ENCODE data around the gene CBFA2T3.

CBFA2T3 gene

GRCh38 chr16:88859381-88860091, 117.5 kb downstream of the CBFA2T3 start:
- DNase-seq (ENCODE audit: low read depth in 3 of 3) = no peak

GRCh38 chr16:88857728-88858339, 119.2 kb downstream of the CBFA2T3 start:
- peak; percentile 58 to 61 (median 60) for DNase-seq (ENCODE audit: low read depth in 3 of 3)

DNA sequence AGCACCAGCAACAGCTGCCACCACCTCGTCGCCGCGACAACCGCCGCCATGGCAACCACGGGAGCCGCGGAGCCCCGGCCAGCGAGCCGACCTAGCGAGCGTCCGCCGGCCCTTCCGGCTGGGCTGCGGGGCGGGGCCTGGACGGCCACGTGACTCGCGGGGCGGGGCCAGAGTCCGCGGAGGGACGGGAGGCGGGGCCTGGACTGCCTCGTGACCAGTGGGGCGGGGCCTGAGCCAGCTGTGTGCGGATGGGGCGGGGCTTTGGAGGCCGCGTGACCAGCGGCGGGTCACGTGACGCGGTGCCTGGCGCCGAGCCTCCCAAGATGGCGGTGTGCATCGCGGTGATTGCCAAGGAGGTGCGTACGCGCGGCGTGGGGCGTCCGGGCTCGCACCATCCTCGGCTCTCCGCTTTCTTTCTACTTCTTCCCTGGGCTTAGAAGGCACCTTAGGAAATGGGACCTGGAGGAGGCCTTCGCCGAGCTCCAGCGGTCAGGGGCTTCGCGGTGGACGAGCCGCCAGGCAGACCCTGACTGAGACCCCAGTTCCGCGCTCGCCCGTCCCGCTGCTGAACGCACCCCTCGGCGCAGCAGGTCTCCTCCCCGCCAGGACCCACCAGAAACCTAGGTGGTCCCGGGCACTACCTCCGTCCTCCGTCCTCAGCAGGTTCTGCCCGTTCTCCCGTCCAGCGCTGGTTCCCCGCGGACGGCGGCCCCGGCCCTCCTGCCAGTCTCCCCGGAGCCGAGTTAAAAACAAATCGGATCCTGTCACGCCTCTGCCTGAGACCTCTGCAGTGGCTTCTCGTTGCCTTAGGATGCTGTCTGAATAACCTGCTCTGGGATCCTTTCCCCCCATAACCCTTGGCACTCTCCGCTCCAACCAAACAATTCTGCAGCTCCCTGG, 119.9 kb downstream of the CBFA2T3 start, which contains the start of the genes GALNS and TRAPPC2L:
Gene GALNS, minus strand, starts transcription at position 120 of the 900 bp plus-strand sequence. Its CDS starts 70 bp downstream, at position 50.
Gene TRAPPC2L, plus strand, starts transcription at position 300 of the 900 bp plus-strand sequence. Its CDS starts 24 bp downstream, at position 324.
- peak; percentile 98 to 99 (median 99) for DNase-seq (ENCODE audit: low read depth in 3 of 3)

DNA sequence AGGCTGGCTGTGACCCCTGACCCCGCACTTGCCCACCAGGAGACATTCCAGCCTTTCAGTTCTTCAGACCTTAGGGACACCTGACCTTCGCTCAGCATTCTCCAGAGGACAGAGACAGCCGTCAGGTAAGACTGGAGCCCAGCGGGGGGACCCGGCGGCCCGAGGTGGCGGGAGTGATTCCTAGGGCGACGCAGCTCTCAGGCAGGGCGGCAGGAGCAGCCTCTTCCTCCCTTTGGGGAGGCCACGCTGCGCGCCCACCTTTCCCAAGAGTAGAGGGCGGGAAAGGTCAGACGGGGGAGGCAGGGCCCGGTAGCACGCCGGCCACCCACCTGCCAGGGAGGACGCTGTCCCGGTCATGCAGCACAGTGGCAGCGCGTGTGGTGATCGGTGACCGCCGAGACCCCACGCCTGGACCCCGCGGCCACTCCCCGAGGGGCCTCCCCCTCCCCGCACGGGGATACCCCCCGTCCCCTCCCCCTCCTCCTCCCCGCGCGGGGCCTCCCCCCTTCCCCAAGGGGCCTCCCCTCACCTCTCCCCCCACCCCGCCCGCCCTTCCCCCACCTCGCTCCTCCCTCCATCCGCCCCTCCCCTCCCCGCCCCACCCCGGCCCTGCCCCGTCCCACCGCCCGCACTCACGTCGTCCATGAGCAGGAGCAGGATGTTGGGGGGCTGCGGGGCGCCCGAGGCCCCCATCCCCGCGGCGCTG, 120.7 kb downstream of the CBFA2T3 start:
- peak in 1 of 3 experiments; percentile 13 for DNase-seq (ENCODE audit: low read depth in 3 of 3)

- no peak for DNase-seq (ENCODE audit: low read depth in 3 of 3)
These were observed 121.3 kb downstream of the CBFA2T3 start for GRCh38 chr16:88855736-88856121.

- no peak for DNase-seq (ENCODE audit: low read depth in 3 of 3)
These were observed 121.8 kb downstream of the CBFA2T3 start for GRCh38 chr16:88855176-88855575.

DNA sequence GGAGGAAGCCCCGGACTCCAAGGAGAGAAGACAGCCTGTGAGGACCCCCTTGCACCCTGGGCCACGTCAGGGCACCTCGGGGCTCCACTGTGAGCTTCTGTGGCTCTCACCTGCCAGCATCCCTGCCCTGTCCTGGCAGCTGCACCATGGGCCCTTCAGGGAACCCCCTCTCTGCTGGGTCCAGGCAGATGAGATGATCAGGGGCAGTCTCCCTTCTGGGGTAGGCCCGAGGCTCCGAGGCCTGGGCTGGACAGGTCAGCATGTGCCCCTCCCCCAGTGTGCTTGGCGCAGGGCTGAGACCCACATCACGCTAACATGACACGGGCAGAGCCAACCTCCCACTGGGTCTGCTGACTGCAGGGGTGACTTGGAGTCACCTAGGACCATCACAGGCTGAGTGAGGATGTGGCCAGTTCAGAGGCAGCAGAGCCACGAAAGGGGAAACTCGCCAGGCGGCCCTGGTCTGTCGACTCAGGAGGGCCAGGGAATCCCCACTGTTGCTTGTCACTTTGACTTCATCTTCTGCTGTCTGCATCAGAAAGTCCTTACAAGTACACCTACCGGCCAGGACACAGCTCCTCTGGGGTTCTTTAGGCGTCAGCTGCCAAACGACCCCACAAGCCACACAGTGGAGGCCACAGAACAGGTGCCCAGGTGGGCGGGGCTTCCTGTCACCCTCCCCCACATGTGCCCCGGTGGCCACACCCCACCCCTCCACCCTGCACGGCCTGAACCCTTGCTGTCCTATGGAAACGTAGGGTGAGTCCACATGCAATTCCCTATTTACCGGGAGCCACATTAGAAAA, 122.5 kb downstream of the CBFA2T3 start:
- DNase-seq (ENCODE audit: low read depth in 3 of 3) = no peak

DNA sequence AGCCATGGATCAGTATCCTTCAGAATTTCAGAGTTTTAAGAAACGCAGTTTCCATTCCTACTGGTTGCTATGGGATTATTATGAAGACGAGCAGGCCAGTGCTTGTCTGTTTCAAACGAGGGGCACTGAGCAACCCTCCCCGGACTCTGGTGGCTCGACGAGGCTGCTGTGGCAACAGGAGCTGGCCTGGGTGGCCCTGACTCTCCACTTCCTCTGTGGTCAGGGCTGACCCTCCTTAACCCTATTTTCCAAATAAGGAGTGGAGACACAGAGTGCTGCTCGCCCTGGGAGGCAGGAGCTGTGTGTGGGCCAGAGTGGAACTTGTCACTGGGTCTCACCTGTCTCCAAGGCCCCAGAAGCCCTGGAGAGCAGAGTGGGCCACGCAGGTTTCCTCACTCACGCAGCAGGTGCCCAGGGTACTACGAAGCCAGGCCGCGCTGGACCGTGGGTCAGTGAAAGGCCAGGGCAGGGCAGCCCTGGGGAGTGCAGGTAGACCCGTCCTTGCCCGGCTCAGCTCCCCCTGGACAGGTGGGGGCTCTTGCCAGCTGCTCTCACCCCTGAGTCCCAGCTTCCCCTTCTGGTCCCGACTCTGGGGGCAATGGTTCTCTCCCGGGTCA, 123.6 kb downstream of the CBFA2T3 start:
- DNase-seq (ENCODE audit: low read depth in 3 of 3) = no peak

DNA sequence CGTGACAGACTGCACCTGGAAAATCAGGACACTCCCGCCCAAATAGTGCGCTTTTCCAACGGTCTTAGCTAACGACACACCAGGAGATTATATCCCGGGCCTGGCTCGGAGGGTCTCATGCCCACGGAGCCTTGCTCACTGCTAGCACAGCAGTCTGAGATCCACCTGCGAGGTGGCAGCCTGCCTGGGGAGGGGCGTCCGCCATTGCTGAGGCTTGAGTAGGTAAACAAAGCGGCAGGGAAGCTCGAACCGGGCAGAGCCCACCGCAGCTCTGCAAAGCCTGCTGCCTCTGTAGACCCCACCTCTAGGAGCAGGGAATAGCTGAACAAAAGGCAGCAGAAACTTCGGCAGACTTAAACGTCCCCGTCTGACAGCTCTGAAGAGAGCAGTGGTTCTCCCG, 125.4 kb downstream of the CBFA2T3 start:
- no peak for DNase-seq (ENCODE audit: low read depth in 3 of 3)

DNA sequence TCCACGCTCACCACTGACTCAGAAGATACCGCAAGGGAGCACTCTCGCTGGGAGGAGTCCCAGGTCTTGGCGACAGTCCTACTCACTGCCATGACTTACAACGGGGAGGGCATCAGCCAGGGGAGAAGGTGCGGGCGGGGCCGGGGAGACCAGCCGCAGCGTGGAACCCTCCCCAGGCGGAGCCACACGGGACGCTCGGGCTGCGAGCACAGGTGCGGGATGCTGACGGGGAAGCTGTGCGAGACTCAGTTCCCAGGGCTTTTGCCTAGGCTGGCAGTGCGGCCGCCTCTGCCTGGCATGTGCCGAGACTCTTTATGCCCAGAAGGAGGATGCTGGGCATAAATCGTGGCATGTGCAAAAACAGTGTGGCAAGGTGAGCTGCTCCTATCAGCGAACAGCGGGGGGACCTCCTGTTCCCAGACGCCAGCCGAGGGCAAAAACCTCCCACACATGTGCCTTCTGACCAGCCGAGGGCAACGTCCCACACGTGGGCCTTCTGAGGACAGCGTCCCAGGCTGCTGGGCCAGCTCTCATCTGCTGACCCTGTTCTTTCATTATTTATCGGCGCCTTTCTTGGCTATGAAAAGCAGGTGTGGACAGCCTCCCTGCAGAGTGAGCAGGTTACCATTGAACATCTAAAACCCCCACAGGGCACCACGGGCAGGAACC, 126.3 kb downstream of the CBFA2T3 start:
- DNase-seq (ENCODE audit: low read depth in 3 of 3) = no peak

DNA sequence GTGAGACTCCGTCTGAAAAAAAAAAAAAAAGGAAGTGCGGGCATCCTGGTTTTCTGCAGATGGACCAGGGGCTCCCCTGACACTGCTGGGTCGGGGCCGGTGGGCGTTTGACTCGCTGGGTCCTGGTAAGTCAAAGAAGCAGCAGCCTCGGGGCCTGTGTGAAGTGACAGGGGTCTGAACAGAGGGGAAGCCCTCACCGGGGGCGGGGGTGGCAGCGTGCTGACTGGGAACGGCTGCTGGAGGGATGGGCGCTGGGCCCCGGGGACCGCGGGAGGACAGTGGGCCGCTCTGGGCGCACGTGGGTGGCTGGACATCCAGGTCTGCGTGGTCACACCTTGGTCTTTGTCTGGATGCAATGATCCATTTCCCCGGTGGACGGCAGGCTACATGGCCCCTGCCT, 128.4 kb downstream of the CBFA2T3 start:
- no peak for DNase-seq (ENCODE audit: low read depth in 3 of 3)

GRCh38 chr16:88847654-88848053, 129.4 kb downstream of the CBFA2T3 start:
- DNase-seq (ENCODE audit: low read depth in 3 of 3) = no peak

DNA sequence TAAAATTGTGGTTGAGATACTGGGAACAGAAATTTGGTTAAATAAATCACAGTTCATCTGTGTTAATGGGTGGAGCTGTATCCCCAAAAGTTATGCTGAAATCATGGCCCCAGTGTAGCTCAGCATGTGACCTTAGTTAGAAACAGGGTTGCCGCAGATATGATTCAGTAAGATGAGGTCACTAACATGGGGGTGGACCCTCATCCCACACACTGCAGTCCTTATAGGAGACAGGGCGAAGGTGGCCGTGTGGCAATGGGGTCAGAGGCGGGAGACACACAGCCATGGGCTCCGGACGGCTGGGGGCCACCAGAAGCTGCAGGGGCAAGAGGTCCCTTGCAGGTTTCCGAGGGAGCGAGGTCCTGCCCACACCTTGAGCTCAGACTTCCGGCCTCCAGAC, 130.9 kb downstream of the CBFA2T3 start:
- DNase-seq (ENCODE audit: low read depth in 3 of 3) = no peak

GRCh38 chr16:88844419-88845036, 132.5 kb downstream of the CBFA2T3 start:
- no peak for DNase-seq (ENCODE audit: low read depth in 3 of 3)

DNA sequence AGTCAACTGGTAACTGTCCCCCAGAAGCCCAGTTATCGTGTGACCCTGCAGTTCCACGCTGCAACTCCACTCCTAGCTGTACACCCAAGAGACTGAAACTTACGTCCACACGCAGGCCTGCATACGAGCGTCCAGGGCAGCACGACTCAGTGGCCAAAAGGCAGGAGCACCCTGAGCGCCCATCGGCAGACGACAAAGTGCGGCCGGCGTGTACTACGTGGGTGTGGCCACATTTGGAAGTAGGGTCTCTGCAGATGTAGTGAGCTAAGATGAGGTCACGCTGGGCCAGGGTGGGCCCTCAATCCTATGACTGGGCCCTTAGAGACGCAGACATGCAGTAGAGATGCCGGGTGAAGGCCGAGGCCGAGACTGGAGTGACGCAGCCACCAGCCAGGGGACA, 133.8 kb downstream of the CBFA2T3 start:
- DNase-seq (ENCODE audit: low read depth in 3 of 3) = no peak

DNA sequence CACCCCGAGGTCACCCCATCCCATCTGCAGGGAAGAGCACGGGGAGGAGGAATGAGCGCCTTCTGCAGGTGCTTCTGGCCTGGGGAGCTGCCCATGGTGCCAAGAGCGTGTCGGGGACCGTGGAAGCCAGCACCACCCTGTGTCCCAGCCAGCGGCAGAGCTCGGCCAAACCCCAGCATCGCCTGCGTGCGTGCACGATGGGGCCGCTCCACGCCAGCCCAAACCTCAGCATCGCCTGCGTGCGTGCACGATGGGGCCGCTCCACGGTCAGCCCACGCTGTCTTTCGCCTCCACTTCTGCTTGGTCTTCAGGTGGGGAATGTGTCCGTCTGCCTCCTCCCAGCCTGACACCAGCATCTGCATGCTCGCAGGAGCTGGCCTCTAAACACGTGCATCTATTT, 134.2 kb downstream of the CBFA2T3 start:
- DNase-seq (ENCODE audit: low read depth in 3 of 3) = no peak

- DNase-seq (ENCODE audit: low read depth in 3 of 3) = no peak
These were observed 134.7 kb downstream of the CBFA2T3 start for GRCh38 chr16:88842308-88842756.

GRCh38 chr16:88841521-88842307, 135.3 kb downstream of the CBFA2T3 start:
- no peak for DNase-seq (ENCODE audit: low read depth in 3 of 3)
